Measurements from ENCODE around the gene HPN. TPM values are rescaled to one million over a fixed set of nuclear protein-coding genes. Genes with fewer than 3 reads are reported as not detected.

Gene HPN
- total and polyA plus RNA-seq, 2 experiments from 2014 or later = 14.0 to 17.4 TPM

DNA sequence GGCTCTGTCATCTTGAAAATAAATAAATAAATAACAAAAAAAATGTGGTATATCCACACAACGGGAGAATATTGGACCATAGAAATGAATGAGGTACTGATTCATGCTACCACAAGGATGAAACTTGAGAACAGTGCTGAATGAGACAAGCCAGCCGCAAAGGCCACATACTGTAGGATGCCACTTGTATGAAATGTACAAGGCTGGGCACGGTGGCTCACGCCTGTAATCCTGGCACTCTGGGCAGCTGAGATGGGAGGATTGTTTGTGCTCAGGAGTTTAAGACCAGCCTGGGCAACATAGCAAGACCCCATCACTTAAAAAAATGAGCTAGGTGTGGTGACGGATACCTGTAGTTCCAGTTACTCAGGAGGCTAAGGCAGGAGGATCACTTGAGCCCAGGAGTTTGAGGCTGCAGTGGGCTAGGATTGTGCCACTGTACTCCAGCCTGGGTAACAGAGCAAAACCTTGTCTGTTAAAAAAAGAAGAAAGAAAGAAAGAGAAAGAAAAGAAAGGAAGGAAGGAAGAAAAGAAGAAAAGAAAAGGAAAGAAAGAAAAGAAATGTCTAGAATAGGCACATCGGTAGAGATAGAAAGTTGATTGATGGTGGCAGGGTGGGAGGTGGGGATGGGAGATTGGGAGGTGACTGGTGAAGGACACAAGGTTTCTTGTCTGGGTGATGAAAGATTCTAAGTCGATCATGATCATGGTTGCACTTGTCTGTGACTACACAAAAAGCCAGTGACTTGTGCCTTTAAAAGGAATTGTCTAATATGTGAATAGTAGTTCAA is 20.3 kb downstream of the HPN start:
- H3K4me1 ChIP-seq (ENCODE audit: insufficient read depth) = no peaks in the 10 kb centered on the region
- peaks cover 6% of the 10 kb centered on the region; the same call in 1 of the 2 replicates for H3K27me3 ChIP-seq (ENCODE audit: insufficient read depth)
- H3F3A ChIP-seq (replicated peaks; ENCODE audit: low read depth) = no peaks in the 10 kb centered on the region; the same call in 1 of the 2 replicates
- TF ChIP-seq, protein P1, sequence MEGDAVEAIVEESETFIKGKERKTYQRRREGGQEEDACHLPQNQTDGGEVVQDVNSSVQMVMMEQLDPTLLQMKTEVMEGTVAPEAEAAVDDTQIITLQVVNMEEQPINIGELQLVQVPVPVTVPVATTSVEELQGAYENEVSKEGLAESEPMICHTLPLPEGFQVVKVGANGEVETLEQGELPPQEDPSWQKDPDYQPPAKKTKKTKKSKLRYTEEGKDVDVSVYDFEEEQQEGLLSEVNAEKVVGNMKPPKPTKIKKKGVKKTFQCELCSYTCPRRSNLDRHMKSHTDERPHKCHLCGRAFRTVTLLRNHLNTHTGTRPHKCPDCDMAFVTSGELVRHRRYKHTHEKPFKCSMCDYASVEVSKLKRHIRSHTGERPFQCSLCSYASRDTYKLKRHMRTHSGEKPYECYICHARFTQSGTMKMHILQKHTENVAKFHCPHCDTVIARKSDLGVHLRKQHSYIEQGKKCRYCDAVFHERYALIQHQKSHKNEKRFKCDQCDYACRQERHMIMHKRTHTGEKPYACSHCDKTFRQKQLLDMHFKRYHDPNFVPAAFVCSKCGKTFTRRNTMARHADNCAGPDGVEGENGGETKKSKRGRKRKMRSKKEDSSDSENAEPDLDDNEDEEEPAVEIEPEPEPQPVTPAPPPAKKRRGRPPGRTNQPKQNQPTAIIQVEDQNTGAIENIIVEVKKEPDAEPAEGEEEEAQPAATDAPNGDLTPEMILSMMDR (conservative IDR thresholded peaks at IDR 0.05; ENCODE audit: low read depth in 2 of 2) = no peak
- TF ChIP-seq EZH2phosphoT487 (IDR thresholded peaks at IDR 0.05; ENCODE audit: unreplicated experiment) (no peak), CREB1 (CRISPR knock-in tag; IDR thresholded peaks at IDR 0.05; ENCODE audit: low read depth) (no peak), EZH2 (IDR thresholded peaks at IDR 0.05; ENCODE audit: low read depth, unreplicated experiment) (no peak), JUNB (IDR thresholded peaks at IDR 0.05; ENCODE audit: unreplicated experiment) (no peak), ZNF331 (CRISPR knock-in tag; IDR thresholded peaks at IDR 0.05; ENCODE audit: low read depth) (no peak), NANOG (IDR thresholded peaks at IDR 0.05; ENCODE audit: borderline replicate concordance) (no peak)
- no peak overlapping the region for H3K27ac Mint-ChIP-seq
- no peaks in the 10 kb centered on the region for H3K79me2 ChIP-seq (replicated peaks; ENCODE audit: insufficient read depth)
- H4K20me1 ChIP-seq (replicated peaks; ENCODE audit: insufficient read depth) = no peaks in the 10 kb centered on the region
- H3K36me3 ChIP-seq (ENCODE audit: insufficient read depth) = no peaks in the 10 kb centered on the region
- peaks cover 6% of the 10 kb centered on the region; the same call in 2 of the 3 replicates for H3K4me1 Mint-ChIP-seq
- no peaks in the 10 kb centered on the region; the same call in 1 of the 3 replicates for H3K36me3 Mint-ChIP-seq (ENCODE audit: low read depth)
- no peak for DNase-seq (ENCODE audit: low spot score)
- peaks cover 17% of the 10 kb centered on the region for H3K27me3 Mint-ChIP-seq (ENCODE audit: insufficient read depth, low read depth, poor library complexity)
- H3K9me2 ChIP-seq (ENCODE audit: insufficient read depth) = no peaks in the 10 kb centered on the region
- H3K9me3 Mint-ChIP-seq = peaks cover 2% of the 10 kb centered on the region; the same call in 1 of the 3 replicates
- no peak overlapping the region for H3K4me3 Mint-ChIP-seq
- no peak overlapping the region for H3K4me3 ChIP-seq
- H2AFZ ChIP-seq = no peak overlapping the region
- H3K27ac ChIP-seq (ENCODE audit: low read depth) = no peak overlapping the region
- no peak overlapping the region for H3K4me2 ChIP-seq
- no peak for ATAC-seq

- no peak overlapping the region for H3K4me2 ChIP-seq
- Mint-ChIP-seq H3K36me3 (ENCODE audit: low read depth) (no peaks in the 10 kb centered on the region; the same call in 1 of the 3 replicates), H3K27me3 (ENCODE audit: insufficient read depth, low read depth, poor library complexity) (peaks cover 23% of the 10 kb centered on the region), H3K27ac (no peak overlapping the region), H3K9me3 (peaks cover 2% of the 10 kb centered on the region; the same call in 1 of the 3 replicates), H3K4me1 (peaks cover 12% of the 10 kb centered on the region), H3K4me3 (no peak overlapping the region)
- peaks cover 3% of the 10 kb centered on the region; the same call in 1 of the 2 replicates for H3F3A ChIP-seq (replicated peaks; ENCODE audit: low read depth)
- ATAC-seq (no peak), DNase-seq (ENCODE audit: low spot score) (no peak)
- no peak overlapping the region for H2AFZ ChIP-seq
- H3K27me3 ChIP-seq (ENCODE audit: insufficient read depth) = peaks cover 6% of the 10 kb centered on the region; the same call in 1 of the 2 replicates
- H3K79me2 ChIP-seq (replicated peaks; ENCODE audit: insufficient read depth) = no peaks in the 10 kb centered on the region
- no peaks in the 10 kb centered on the region for H3K36me3 ChIP-seq (ENCODE audit: insufficient read depth)
- H4K20me1 ChIP-seq (replicated peaks; ENCODE audit: insufficient read depth) = no peaks in the 10 kb centered on the region
- no peak overlapping the region for H3K27ac ChIP-seq (ENCODE audit: low read depth)
- H3K9me2 ChIP-seq (ENCODE audit: insufficient read depth) = no peaks in the 10 kb centered on the region
- H3K4me3 ChIP-seq = no peak overlapping the region
- H3K4me1 ChIP-seq (ENCODE audit: insufficient read depth) = 0 out of 2 replicates have a peak, but pooled peaks cover 3% of the 10 kb centered on the region
- TF ChIP-seq POLR2AphosphoS5 (IDR thresholded peaks at IDR 0.05; ENCODE audit: low read depth) (no peak), EZH2phosphoT487 (IDR thresholded peaks at IDR 0.05; ENCODE audit: unreplicated experiment) (no peak), EZH2 (IDR thresholded peaks at IDR 0.05; ENCODE audit: low read depth, unreplicated experiment) (no peak), REST (IDR thresholded peaks at IDR 0.05; ENCODE audit: unreplicated experiment) (no peak), ZNF331 (CRISPR knock-in tag; IDR thresholded peaks at IDR 0.05; ENCODE audit: low read depth) (no peak), CREB1 (CRISPR knock-in tag; IDR thresholded peaks at IDR 0.05; ENCODE audit: low read depth) (no peak), ETS1 (IDR thresholded peaks at IDR 0.05) (no peak), ZNF114 (CRISPR knock-in tag; IDR thresholded peaks at IDR 0.05) (no peak), JUNB (IDR thresholded peaks at IDR 0.05; ENCODE audit: unreplicated experiment) (no peak)
- TF ChIP-seq, protein P1 (conservative IDR thresholded peaks at IDR 0.05; ENCODE audit: low read depth in 2 of 2) = no peak
Observed at GRCh38 chr19:35062942-35063341, 21.4 kb downstream of the HPN start.

Data from GM23338 (cell line).